Thyroid gland (tissue), 4 donors: ENCODE data around the gene LIF.
"Not testable (repeated sequence)": the region's sequence is repeated elsewhere in the genome, so short reads cannot be mapped to it uniquely, and the experiment has no call there.

Source experiments
- POLR2A ChIP-seq, 2 donors: fragments of 450-650 bp; IDR thresholded peaks; one replicate each; pipeline ENCODE4 v1.6.1; 2017; ENCODE audit warnings: antibody characterized with exemption in 2 of 2, mild to moderate bottlenecking in 2 of 2, moderate library complexity in 1 of 2
- TF ChIP-seq, protein P1 (sequence below), 6 experiments: fragments of 200-600 bp in 3 of 6; fragments of 450-650 bp in 3 of 6; sonication (generic) in 3 of 6; IDR thresholded peaks; one replicate each; pipeline ENCODE4 v1.5.1; 2016 to 2019; ENCODE audit warnings: antibody characterized with exemption in 6 of 6, mild to moderate bottlenecking in 2 of 6, inconsistent platforms in 1 of 6, moderate library complexity in 1 of 6

GRCh38 chr22:30200905-30201304 is 45.7 kb downstream of the LIF start:
- not testable (repeated sequence) for TF ChIP-seq POLR2A (IDR thresholded peaks at IDR 0.05)
- TF ChIP-seq, protein P1, sequence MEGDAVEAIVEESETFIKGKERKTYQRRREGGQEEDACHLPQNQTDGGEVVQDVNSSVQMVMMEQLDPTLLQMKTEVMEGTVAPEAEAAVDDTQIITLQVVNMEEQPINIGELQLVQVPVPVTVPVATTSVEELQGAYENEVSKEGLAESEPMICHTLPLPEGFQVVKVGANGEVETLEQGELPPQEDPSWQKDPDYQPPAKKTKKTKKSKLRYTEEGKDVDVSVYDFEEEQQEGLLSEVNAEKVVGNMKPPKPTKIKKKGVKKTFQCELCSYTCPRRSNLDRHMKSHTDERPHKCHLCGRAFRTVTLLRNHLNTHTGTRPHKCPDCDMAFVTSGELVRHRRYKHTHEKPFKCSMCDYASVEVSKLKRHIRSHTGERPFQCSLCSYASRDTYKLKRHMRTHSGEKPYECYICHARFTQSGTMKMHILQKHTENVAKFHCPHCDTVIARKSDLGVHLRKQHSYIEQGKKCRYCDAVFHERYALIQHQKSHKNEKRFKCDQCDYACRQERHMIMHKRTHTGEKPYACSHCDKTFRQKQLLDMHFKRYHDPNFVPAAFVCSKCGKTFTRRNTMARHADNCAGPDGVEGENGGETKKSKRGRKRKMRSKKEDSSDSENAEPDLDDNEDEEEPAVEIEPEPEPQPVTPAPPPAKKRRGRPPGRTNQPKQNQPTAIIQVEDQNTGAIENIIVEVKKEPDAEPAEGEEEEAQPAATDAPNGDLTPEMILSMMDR (IDR thresholded peaks at IDR 0.05), result not testable (repeated sequence)
